DMS114 treated with DMSO at 0.1 percent for 48 hours (cell line): ENCODE measurements around the gene ITPR1.

Source experiments
- DNase-seq: peaks from one replicate; lab custom pipeline; 2025; ENCODE audit not compliant: unreplicated experiment; lab: John Stamatoyannopoulos, UW

ITPR1 gene

DNA sequence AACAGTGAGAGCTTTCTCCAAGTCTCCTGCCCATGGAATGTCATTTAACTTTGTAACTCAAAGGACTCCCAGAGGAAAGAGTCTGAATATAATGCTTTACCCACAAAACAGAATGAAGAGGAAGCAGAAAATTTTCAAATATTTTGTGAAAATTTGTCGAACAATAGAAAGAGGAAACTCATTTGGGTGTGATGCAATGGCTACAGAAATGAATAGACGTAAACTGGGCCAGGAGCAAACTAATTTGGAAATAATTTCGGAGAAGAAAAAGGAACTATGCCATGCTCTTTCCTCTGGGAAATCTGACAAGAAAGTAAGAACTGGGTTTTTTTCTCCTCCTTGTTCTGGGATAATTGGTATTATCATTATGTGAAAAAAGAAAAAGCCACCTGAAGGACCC is 14.9 kb upstream of the ITPR1 start:
- DNase-seq: no peak

DNA sequence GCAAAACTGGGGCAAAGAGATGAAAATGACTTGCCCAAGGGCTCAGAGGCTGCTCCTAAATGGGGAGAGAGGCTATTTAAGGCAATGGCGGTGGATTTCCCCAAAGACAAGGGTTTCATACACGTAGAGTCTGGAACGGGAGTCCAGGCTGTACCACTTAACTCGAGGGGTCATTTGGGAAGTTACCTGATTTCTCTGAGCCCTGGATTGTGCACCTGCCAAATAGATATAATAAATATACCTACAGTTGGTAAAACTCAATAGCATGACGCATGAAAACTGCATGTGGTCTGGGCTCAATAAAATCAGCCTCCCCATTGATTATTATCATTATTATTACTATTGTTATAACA is 1.3 kb upstream of the ITPR1 start:
- no peak for DNase-seq

DNA sequence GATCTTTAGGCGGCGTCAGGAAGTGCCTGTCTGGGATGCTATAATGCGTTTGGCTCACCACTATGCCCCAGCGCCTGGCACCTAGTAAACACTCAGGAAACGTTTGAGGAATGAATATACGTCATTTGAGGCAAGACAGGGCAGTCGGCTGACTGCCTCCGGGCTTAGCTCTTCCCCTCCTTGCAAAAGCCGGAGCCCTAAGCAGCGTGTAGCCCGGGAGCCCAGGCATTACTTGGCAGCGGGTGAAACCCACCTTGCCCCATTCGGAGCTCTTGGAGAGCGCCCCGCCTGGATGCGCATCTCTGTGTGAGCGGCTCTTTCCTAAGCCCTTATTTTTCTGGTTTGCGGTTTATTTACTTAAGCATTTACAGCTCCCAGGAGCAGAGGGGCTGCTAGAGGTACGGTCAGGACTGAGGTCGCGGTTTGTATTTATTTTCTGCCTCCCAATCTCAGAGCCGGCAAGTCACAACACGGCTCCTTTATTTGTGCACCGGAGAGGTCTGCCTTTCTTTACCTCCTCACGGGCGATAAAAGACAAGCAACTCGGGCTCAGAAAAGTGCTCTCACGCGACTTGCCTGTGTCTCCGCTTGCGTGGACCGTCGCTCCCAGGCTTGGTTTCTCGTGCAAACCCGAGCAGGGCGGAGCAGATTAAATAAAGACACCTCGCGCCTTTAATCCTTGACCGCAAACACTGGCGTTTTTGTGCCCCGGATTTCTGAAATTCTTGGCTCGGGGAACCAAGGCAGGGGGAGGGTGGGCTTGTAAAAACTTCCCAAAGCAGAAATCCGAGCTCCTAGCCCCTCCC is 737 bp upstream of the ITPR1 start:
- no peak for DNase-seq

DNA sequence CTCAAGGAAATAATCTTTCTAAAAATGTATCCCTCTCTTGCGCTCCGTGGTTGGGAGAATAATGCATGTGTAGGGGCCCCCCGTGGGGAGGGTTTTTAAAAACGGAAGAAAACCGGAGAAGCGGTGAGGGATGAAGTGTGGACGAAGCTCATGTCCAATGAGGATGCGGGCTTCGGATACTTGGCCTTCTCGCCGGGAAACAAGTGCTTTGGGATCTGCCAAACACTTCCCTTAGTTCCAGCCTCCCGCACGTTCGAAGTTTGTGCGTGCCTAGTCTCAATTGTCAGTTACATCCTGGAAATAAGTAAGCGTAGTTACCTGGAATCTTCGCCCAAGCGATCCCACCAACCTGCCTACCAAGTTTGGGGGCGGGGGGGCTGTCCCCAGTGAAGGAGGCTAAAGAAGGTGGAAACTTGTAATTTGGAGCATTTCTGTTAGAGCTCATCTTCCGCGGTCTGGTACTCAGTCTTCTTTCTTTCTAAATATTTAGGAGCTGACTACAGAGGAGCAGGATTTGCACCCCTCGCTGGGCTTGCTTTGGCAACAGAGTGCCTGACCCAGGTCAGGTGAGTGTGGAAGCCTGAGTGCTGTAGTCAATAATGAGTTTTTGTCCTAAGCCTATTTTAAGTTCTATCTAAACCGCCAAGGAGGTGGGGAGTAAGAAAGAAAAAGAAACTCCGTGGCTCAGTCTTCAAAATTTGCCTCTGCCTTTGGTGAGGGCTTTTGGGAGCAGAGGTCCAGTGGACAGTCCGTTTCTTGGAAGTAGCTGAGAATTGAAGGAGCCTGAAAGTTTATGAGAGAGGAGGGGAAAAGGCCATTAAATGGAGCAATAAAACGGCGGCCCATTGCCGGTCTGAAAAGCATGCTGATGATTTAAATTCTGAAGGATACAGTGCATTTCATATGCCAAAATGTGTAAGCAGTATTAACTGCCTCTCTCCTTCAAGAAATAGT is 1.1 kb downstream of the ITPR1 start:
- DNase-seq: no peak

DNA sequence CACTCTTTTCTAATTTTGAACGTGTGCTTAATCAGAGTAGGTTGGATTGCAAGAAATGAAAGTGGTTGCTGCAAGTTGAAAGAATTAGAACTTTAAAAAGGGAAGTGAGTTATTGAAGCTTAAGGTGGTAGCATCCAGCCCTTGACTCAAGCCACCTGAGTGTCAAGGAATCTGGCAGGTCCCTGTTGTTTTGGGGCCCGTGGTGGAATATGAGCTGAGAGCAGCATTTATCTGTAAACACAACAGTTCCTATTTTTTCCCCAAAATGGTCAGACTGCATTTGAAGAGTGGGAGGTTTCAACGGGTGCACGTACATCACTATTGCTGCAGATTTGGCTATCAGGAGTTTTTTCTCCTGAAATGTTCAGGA is 1.7 kb downstream of the ITPR1 start:
- DNase-seq: no peak

DNA sequence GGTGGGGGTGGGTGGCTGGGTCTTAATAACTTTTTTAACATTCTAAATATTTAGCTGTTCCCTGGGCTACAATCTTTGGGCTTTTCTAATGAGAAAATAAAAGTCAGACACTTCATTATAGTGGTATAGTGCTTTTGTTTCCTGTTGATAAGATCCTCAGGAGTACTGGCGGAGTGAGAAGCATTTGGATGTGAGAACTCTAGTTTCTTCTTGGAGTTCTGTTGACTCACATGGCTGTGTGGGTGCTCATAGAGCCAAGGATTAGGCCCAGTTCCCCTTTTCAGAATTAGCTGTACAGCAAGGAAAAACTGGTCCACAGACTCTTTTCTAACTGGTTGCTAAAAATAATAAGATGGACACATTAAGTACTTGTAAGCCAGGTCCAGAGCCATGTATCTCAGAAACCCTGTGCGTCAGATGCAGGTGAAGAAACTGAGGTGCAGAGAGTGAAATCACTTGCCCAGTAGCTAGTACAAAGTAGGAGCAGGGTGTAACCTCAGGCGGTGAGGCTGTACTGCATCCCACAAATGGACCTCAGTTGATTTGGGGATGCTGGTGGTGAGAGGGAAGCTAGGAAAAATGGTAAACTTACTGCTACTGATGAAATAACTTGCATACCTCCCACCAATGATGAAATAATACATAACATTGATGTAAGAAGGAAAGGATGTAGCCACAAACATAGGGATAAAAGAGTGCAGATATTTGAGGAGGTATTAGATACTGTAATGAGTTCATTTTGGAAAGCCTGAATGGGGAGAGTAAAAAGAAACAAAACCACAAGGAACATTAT is 2.3 kb downstream of the ITPR1 start:
- DNase-seq: no peak

DNA sequence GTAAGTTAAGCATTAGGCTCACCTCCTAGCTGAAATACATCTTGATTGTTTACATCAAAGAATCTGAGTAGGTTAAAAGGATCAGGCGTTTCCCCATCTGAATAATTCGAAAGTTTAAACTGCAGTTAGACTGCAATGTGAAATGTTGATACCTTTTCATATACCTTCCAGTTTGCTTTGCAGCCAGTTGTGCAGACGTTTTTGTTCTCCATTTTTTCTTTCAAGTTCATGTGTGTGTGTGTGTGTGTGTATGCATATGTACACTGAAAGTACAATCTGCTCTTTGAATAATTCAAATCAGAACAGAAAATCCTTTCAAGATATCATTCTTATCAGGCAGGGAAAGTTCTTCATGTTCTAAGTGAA is 2.9 kb downstream of the ITPR1 start:
- DNase-seq: no peak

GRCh38 chr3:4497005-4497692 is 4.0 kb downstream of the ITPR1 start:
- no peak for DNase-seq

DNA sequence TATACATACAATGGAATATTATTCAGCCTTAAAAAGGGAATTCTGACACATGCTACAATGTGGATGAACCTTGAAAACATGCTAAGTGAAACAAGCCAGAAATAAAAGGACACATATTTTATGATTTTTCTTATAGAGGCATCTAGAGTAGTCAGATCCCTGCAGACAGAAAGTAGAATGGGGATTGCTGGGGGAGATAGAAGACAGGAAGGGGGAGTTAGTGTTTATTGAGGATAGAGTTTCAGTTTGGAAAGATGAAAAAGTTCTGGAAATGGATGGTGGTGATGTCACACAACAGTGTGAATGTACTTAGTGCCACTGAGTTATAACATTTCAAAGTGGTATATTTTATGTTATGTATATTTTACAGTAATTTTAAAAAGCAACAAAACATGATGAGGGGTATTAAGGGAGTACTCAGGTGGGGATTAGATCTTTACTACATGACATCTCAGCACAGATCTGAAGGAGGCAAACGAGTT is 4.7 kb downstream of the ITPR1 start:
- no peak for DNase-seq

- no peak for DNase-seq
Observed at GRCh38 chr3:4498446-4498845, 5.3 kb downstream of the ITPR1 start.

- DNase-seq: no peak
Observed at GRCh38 chr3:4501437-4501836, 8.3 kb downstream of the ITPR1 start.

DNA sequence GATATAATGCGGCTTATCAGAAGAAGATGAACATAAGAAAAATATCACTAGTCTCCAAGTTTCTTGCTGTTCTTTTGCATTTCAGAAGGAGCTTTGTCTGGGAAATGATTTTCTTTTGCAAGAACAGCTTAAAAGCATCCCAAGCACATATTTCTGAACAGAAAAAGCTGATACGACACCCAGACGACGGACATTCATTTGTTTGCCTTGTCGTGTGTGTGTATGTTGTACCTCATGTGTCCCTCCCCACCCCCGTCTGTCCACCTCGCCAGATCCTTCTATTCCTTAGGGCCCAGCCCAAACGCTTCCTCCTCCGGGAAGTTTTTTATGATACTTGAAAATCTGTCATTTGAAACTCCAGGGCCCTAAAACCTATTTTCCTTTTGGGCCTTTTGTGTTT is 8.8 kb downstream of the ITPR1 start:
- DNase-seq: no peak

DNA sequence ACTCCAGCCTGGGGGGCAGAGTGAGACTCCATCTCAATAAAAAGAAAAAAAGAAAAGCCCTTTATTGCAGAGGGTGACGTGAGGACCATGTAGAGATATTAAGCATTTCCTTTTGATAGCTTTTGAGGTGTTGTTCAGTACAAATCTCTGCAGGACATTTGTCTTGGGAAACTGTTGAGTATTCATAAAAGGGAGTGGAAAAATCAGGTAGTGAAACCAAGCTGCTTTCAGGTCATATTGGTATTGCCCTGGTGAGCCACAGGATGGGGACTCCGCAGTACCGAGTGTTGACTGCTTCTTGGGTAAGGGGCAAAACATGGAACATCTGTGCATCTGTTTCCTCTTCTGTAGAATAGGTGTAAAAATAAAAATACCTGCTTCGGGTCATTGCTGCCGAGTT is 9.9 kb downstream of the ITPR1 start:
- no peak for DNase-seq

DNA sequence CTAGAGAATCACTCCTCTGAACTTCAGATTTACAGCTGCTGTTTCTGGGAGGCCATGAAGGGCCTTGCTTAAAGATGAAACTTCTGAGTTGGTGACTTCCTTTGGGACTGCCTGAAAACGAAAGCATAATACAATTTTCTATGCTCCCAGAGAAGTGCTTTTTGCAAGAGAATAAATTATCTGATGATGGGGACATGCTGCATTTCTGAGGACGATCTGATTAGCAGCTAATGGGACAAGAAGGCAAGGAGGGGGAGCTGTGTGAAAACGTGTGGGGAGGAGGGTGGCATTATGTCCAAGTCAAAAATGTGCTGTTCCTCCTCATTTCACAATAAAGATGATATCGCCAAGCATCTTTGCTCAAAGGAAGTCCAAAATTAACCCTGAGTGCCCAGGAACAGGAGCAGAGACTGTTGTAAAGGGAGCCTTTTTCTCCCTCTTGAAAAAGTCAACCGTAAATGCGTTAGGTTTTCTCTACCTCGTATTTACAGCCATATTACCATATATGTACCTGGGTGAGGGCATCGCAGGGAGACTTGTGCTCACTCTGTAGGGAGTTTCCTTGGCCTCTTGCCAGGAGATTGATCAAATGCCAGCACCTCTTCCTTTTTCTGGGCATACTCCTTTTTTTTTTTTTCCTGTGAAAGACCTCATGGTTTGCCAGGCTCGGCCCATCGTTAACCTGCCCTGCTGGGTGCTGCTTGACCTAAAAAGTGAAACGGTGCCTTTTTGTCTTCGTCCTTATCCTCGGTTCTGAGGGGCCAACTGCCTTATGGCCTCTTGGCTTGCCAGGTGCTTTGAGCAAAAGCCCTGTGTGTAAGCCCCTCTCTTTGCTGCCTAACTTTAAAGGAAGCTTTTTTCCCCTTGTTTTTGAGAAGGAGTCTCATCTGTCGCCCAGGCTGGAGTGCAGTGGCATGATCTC is 11.5 kb downstream of the ITPR1 start:
- no peak for DNase-seq

- DNase-seq: no peak
Observed at GRCh38 chr3:4505688-4506558, 12.8 kb downstream of the ITPR1 start.

DNA sequence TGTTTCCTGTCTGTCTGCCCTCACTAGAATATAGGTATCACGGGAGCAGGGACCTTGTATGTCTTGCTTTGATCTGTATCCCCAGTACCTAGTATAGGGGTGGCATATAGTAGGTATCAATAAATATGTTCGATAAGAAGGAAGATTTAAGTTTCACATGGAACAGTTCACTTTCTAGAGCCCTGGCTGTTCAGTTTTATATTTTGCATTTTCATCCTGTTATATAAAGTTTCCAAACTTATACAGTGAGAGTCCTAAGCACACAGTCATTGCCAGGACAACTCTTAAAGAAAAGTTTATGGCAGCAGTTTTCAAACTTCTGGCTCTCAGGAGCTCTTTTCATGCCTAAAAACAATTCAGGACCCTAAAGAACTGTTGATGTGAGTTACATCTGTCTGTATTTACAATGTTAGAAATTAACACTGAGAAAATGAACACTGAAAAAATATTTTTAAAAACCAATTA is 13.4 kb downstream of the ITPR1 start:
- DNase-seq: no peak

DNA sequence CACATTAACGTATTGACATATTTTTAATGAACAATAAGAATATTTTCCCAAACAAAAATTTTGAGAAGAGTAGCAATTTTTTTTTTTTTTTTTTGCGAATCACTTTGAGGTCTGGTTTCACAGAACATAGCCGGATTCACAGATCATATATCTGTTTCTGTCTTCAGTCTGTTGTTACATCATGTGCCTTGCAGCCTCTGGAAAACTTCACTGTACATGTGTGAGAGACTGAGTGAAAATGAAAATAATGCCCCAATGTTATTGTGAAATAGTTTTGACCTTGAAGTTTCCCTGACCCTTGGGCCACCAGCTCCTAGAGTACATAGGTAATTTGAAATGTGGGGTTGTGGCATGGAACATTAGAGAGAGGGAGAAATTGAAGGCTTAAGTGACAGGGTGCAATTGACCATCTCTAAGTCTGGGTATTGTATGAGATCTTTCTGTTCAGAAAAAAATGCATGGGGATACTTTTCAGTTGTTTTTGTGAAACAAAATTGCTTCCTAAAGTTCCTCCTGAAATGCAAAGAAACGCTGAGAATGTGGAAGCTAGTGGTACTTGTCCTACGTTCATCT is 14.0 kb downstream of the ITPR1 start:
- DNase-seq: no peak
